MCF 10A (cell line): ENCODE results near the gene MYH15. TPM values are rescaled to one million over a fixed set of nuclear protein-coding genes. Genes with fewer than 3 reads are reported as not detected.

ENCODE experiments used
- BruUV-seq: library from RNA; stranded (reverse); fragments of 400-500 nt; replicated peaks from 2 replicates; lab custom pipeline; 2021; lab: Mats Ljungman, UMichigan
- CTCF ChIA-PET: fragments of 300-600 bp; sonication (Branson Sonifier 250); formaldehyde crosslinking; extraction: SDS; loops from one replicate; lab custom pipeline; 2021; ENCODE audit warnings: antibody characterized with exemption, inconsistent platforms; lab: Yijun Ruan, JAX
- POLR2A ChIA-PET: fragments of 300-600, 350-650 bp; sonication (Branson Sonifier 250); formaldehyde crosslinking; extraction: SDS; loops from one replicate; lab custom pipeline; 2020; ENCODE audit warnings: antibody characterized with exemption, inconsistent platforms; lab: Yijun Ruan, JAX
- DNase-seq: peaks from one replicate; pipeline ENCODE4 v3.0.0-alpha.2; 2018; ENCODE audit not compliant: unreplicated experiment
- H3K27ac Mint-ChIP-seq: one replicate; pipeline ENCODE4 v1.8.0; 2022; ENCODE audit warnings: mild to moderate bottlenecking, low read depth, mixed read lengths; ENCODE audit not compliant: unreplicated experiment
- H3K27me3 Mint-ChIP-seq: one replicate; pipeline ENCODE4 v1.8.0; 2022; ENCODE audit warnings: mixed read lengths; ENCODE audit not compliant: insufficient read depth, unreplicated experiment
- H3K36me3 Mint-ChIP-seq: one replicate; pipeline ENCODE4 v1.8.0; 2022; ENCODE audit warnings: mild to moderate bottlenecking, moderate library complexity, mixed read lengths; ENCODE audit not compliant: insufficient read depth, unreplicated experiment
- H3K4me1 Mint-ChIP-seq: one replicate; pipeline ENCODE4 v1.8.0; 2022; ENCODE audit warnings: mixed read lengths; ENCODE audit not compliant: insufficient read depth, unreplicated experiment
- H3K4me3 Mint-ChIP-seq: one replicate; pipeline ENCODE4 v1.8.0; 2022; ENCODE audit warnings: mild to moderate bottlenecking, moderate library complexity, mixed read lengths; ENCODE audit not compliant: unreplicated experiment
- H3K9me3 Mint-ChIP-seq: one replicate; pipeline ENCODE4 v1.8.0; 2022; ENCODE audit warnings: mixed read lengths; ENCODE audit not compliant: unreplicated experiment
- CTCF ChIP-seq: fragments of 200-600 bp; IDR thresholded peaks from one replicate; pipeline ENCODE4 v1.8.0; 2022; ENCODE audit warnings: antibody characterized with exemption, mild to moderate bottlenecking; ENCODE audit not compliant: unreplicated experiment
- intact Hi-C: fragments of 100-400 bp; cut with micrococcal nuclease; formaldehyde crosslinking; loops from 2 replicates; pipeline ENCODE4 v1.14.1; 2022
- total RNA-seq: library from RNA; stranded (reverse); gene quantifications from 2 replicates; pipeline ENCODE4 v1.2.3, GENCODE V29; 2022

Gene MYH15
- total RNA-seq, 1 experiment from 2014 or later = 0.19 TPM

- peaks cover 6% of the 10 kb centered on the region for H3K36me3 Mint-ChIP-seq
- no peak overlapping the region for H3K4me3 Mint-ChIP-seq
- no peak for TF ChIP-seq CTCF
- no peaks in the 10 kb centered on the region for H3K27me3 Mint-ChIP-seq
- no peaks in the 10 kb centered on the region for H3K4me1 Mint-ChIP-seq
- intact Hi-C loops = no loop called here
- H3K27ac Mint-ChIP-seq = no peak overlapping the region
- ChIA-PET POLR2A (interaction anchor here (0.6 kb wide), 1 partner anchor 119 kb away, joined by 6 read pairs; no protein-coding TSS in a partner anchor), CTCF (interaction anchor here (0.6 kb wide), 2 partner anchors 189 to 428 kb away, joined by 3 to 4 read pairs; no protein-coding TSS in a partner anchor)
- H3K9me3 Mint-ChIP-seq = no peaks in the 10 kb centered on the region
- no peak for DNase-seq
- no TSS peak for BruUV-seq
Measured at GRCh38 chr3:108343491-108343890, 166.9 kb downstream of the MYH15 start.

- DNase-seq = no peak
- no TSS peak for BruUV-seq
- no peaks in the 10 kb centered on the region for H3K27me3 Mint-ChIP-seq
- POLR2A ChIA-PET = no interaction called here
- no peak overlapping the region for H3K27ac Mint-ChIP-seq
- H3K4me3 Mint-ChIP-seq = no peak overlapping the region
- CTCF ChIA-PET = no interaction called here
- H3K9me3 Mint-ChIP-seq = no peaks in the 10 kb centered on the region
- no peak for TF ChIP-seq CTCF
- H3K36me3 Mint-ChIP-seq = peaks cover 6% of the 10 kb centered on the region
- intact Hi-C loops = no loop called here
- no peaks in the 10 kb centered on the region for H3K4me1 Mint-ChIP-seq
Measured at GRCh38 chr3:108342837-108343486, 167.4 kb downstream of the MYH15 start.

GRCh38 chr3:108341911-108342310, 168.5 kb downstream of the MYH15 start:
- CTCF ChIA-PET = interaction anchor here (0.6 kb wide), 2 partner anchors 127 to 343 kb away, joined by 3 read pairs; no protein-coding TSS in a partner anchor
- no peak for DNase-seq
- H3K4me3 Mint-ChIP-seq = no peak overlapping the region
- no peaks in the 10 kb centered on the region for H3K27me3 Mint-ChIP-seq
- intact Hi-C loops = no loop called here
- POLR2A ChIA-PET = no interaction called here
- H3K27ac Mint-ChIP-seq = no peak overlapping the region
- TF ChIP-seq CTCF = no peak
- no TSS peak for BruUV-seq
- no peaks in the 10 kb centered on the region for H3K9me3 Mint-ChIP-seq
- no peaks in the 10 kb centered on the region for H3K36me3 Mint-ChIP-seq
- no peaks in the 10 kb centered on the region for H3K4me1 Mint-ChIP-seq

GRCh38 chr3:108338901-108339545, 171.4 kb downstream of the MYH15 start:
- intact Hi-C loops = no loop called here
- no peaks in the 10 kb centered on the region for H3K36me3 Mint-ChIP-seq
- ChIA-PET POLR2A (no interaction called here), CTCF (interaction anchor here (0.5 to 0.6 kb wide), 2 partner anchors 68 to 157 kb away, joined by 3 read pairs; no protein-coding TSS in a partner anchor)
- no peaks in the 10 kb centered on the region for H3K4me1 Mint-ChIP-seq
- no peak for DNase-seq
- H3K4me3 Mint-ChIP-seq = no peak overlapping the region
- H3K27me3 Mint-ChIP-seq = no peaks in the 10 kb centered on the region
- BruUV-seq = no TSS peak
- H3K27ac Mint-ChIP-seq = no peak overlapping the region
- no peak for TF ChIP-seq CTCF
- no peaks in the 10 kb centered on the region for H3K9me3 Mint-ChIP-seq
